ENCODE data around the gene DMD.
"Not testable (repeated sequence)": the region's sequence is repeated elsewhere in the genome, so short reads cannot be mapped to it uniquely, and the experiment has no call there.

The DMD gene

GRCh38 chrX:32839781-32840180, 371.6 kb downstream of the DMD start:
- no peak for DNase-seq

- DNase-seq, result no peak
These were observed 386.3 kb downstream of the DMD start for GRCh38 chrX:32825009-32825408.

- DNase-seq, result no peak
These were observed 407.3 kb downstream of the DMD start for GRCh38 chrX:32804034-32804433.

GRCh38 chrX:32798990-32799389, 412.4 kb downstream of the DMD start:
- DNase-seq, result no peak

- no peak for DNase-seq
These were observed 422.4 kb downstream of the DMD start for GRCh38 chrX:32788936-32789335.

GRCh38 chrX:32780109-32780508, 431.2 kb downstream of the DMD start:
- no peak for DNase-seq

- no peak for DNase-seq
These were observed 432.4 kb downstream of the DMD start for GRCh38 chrX:32778965-32779364.

- no peak for DNase-seq
These were observed 436.4 kb downstream of the DMD start for GRCh38 chrX:32774966-32775365.

GRCh38 chrX:32749070-32749469, 462.3 kb downstream of the DMD start:
- no peak for DNase-seq

- DNase-seq, result no peak
These were observed 466.0 kb downstream of the DMD start for GRCh38 chrX:32745323-32745722.

GRCh38 chrX:32744921-32745320, 466.4 kb downstream of the DMD start:
- DNase-seq, result no peak

- no peak for DNase-seq
These were observed 469.4 kb downstream of the DMD start for GRCh38 chrX:32741910-32742309.

GRCh38 chrX:32708542-32708941, 502.8 kb downstream of the DMD start:
- no peak for DNase-seq

- DNase-seq, result not testable (repeated sequence)
These were observed 506.0 kb downstream of the DMD start for GRCh38 chrX:32705385-32705784.

GRCh38 chrX:32687379-32687778, 524.0 kb downstream of the DMD start:
- no peak for DNase-seq

- no peak for DNase-seq
These were observed 532.9 kb downstream of the DMD start for GRCh38 chrX:32678487-32678886.

GRCh38 chrX:32673193-32673592, 538.2 kb downstream of the DMD start:
- DNase-seq, result no peak

GRCh38 chrX:32662516-32662915, 548.8 kb downstream of the DMD start:
- DNase-seq, result no peak

- DNase-seq, result no peak
These were observed 566.7 kb downstream of the DMD start for GRCh38 chrX:32644476-32645245.

- DNase-seq, result no peak
These were observed 569.1 kb downstream of the DMD start for GRCh38 chrX:32642283-32642682.

- no peak for DNase-seq
These were observed 593.2 kb downstream of the DMD start for GRCh38 chrX:32618154-32618553.

GRCh38 chrX:32614707-32615106, 596.6 kb downstream of the DMD start:
- DNase-seq, result no peak

GRCh38 chrX:32599156-32599555, 612.2 kb downstream of the DMD start:
- no peak for DNase-seq

GRCh38 chrX:32598707-32599106, 612.6 kb downstream of the DMD start:
- DNase-seq, result no peak

- DNase-seq, result no peak
These were observed 613.6 kb downstream of the DMD start for GRCh38 chrX:32597777-32598176.

All from GF-D8 (cell line).